HG03097 (cell line): ENCODE measurements around the gene THSD7A.

ENCODE experiments used
- ATAC-seq: cut with Tn5 transposase; IDR thresholded peaks from one replicate; pipeline ENCODE4 v1.9.1; 2021; ENCODE audit not compliant: unreplicated experiment, low FRiP score

THSD7A gene

GRCh38 chr7:11818281-11818680 lies 13.7 kb downstream of the THSD7A start:
- no peak for ATAC-seq

DNA sequence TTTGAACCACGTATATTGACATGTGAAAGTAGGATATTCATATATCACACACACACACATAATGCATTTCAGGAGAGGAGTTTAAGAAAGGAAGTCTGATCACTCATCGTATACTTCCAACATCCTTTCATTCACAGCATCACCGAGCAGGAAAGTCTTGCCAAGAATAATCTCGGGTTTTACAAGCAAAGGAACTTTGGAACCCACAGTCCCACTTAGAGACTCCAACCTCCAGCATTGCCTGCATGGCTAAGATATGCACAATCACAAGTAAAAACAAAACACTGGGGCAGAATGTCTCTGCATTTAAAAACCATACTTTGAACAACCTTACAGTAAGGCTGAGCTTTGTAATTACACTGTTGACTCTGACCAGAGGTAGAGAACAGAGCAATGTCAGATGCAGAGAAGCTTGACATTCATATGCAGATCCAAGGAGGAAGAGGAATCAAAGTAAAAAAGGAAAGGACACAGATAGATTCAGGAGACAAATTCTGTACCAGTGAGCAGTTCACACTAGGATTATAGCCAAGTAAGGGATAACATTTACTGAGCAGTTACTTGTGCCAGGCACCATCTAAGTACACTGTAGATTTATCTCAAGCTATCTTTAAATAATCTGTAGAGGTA lies 14.8 kb downstream of the THSD7A start:
- ATAC-seq: no peak

- no peak for ATAC-seq
Observed at GRCh38 chr7:11811709-11812108, 20.3 kb downstream of the THSD7A start.

GRCh38 chr7:11810043-11810625 lies 21.9 kb downstream of the THSD7A start:
- no peak for ATAC-seq

DNA sequence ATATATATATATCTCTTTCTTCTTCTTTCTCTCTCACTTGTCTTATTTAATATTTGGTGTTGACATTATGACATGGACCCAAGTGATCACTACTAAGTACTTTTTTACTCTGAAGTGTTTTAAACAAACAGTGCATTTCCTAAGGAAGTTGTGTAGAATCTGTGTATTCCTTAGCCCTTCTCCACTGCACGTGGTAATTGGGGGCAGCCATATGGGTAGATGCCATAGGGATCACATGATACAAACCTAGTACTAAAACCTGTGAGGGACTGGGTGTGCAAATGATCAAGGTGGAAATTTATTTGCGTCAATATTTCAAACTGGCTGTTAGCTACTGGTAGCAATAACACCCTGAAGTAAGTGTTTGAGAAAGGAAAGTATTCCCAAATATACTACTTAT lies 25.0 kb downstream of the THSD7A start:
- no peak for ATAC-seq

- ATAC-seq: no peak
Observed at GRCh38 chr7:11804621-11805020, 27.4 kb downstream of the THSD7A start.

DNA sequence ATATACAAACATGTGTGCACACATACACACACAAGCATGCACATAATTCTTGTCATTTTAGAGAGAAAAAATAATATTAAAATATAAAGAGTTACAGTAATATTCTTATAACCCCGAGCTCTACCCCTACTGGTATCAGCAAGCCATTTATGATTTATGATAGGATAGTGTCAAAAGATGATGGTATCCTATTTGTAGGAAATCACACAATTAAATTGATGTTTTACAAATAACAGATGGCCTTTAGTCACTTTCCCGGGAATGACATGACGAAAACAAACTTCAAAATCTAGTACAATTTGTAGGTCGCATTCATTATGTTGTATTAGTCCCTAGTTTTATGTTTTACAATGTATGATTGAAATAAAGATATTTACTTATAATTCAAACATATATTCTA lies 36.8 kb downstream of the THSD7A start:
- ATAC-seq: no peak

GRCh38 chr7:11792166-11792565 lies 39.8 kb downstream of the THSD7A start:
- no peak for ATAC-seq

GRCh38 chr7:11788568-11788967 lies 43.4 kb downstream of the THSD7A start:
- no peak for ATAC-seq

DNA sequence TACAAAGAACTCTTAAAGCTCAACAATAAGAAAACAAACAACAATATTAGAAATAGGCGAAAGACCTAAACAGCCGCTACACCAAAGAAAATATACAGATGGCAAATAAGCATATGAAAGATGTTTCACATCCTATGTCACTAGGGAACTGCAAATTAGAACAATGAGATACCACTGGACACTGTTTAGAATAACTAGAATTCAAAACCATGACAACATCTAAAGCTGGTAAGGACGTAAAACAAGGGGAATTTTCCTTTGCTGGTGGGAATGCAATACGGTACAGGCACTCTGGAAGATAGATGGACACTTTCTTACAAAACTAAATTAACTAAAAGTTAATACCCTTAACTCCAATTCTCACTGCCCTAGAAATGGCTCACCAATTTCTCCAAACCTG lies 44.5 kb downstream of the THSD7A start:
- no peak for ATAC-seq

DNA sequence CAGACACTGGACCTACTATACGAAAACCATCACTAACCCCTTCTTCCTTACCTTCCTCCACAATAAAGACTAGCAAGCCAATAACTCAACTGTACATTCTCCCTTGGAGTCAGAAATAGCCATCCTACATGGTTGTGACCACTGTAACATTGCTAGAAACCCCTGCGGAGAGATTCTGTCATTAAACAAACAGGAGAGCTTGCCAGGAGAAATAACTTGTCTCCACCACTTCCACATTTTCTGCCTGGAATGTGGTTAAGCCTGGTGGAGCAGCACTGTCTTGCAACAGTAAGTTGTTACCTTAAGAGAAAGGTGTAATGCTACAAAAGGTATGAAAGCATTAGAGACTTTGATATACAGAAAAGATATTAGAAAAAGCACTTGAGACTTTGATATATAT lies 45.8 kb downstream of the THSD7A start:
- no peak for ATAC-seq

DNA sequence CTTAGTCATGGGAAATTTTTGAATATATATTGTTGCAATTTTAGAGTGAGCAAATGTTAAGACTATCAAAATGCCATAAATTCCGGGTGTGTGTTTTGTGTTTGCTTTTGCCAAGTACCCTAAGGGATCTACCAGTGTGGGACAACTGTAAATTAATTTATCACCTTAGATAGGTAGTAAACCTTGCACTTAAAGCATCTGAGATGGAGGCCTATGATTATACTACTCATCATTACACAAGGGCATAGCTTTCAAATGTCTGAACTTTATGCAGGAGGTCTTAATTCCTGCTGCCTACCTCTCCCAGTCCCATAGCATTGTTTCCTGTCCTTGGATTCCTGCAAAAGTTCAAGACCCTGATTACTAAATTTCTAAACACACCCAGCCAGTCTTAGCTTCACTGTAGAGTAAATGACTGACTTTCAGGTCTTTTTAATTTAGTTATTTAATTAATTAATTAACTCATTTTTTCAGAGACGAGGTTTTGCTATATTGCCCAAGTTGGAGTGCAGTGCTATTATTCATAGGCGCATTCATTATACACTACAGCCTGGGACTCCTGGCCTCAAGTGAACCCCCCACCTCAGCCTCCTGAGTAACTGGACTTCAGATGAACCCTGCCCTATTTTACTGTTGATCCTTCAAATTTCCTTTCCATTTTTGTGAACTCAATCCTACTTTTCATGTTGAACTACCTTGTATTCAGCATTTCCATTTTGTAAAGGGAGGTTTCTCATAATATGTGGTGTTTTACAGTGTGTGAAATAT lies 47.0 kb downstream of the THSD7A start:
- ATAC-seq: no peak

DNA sequence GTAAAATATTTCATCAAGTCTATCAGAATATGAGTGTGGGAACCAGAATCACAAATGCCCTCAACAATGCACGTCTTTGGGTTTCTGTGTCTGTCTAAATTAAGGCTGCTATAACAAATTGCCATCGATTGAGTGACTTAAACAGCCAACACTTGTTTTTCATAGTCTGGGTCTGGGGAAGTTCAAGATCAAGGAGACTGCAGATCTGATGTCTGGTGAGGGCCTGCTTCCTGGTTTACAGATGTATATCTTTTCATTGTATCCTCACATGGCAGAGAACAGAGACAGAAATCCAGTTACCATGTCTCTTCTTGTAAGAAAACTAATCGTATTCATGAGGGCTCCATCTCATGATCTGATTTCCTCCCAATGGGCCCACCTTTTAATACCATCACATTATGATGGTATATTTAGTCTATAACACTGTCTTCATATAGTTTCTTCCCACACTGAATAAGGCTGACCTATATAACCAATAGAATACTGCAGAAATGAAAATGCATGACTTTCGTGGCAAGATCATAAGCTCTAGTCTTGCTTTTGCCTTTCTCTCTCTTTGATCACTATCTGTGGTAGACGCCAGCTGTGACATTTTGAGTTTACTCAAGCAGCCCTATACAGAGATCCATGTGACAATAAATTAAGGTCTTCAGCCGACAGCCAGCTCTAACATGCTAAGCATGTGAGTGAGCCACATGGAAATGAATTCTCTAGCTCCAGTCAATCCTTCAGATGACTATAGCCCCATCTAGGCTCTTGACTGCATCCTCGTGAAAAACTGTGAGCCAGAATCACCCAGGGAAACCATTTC lies 51.9 kb downstream of the THSD7A start:
- ATAC-seq: no peak

- ATAC-seq: no peak
Observed at GRCh38 chr7:11776039-11776438, 56.0 kb downstream of the THSD7A start.

DNA sequence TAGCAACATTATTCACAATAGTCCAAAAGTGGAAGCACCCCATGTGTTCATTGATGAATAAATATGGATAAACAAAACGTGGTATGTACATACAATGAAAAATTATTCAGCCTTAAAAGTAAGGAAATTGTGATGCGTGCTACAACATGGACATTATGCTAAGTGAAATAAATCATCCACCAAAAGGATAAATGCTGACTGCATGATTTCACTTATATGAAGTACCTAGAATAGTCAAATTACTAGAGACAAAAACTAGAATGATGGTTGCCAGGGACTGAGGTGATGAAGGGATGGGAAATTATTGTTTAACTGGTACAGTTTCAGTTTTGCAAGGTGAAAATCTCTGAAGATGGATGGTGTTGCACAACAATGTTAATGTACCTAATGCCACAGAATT lies 56.6 kb downstream of the THSD7A start:
- no peak for ATAC-seq

GRCh38 chr7:11768263-11768662 lies 63.7 kb downstream of the THSD7A start:
- no peak for ATAC-seq

- no peak for ATAC-seq
Observed at GRCh38 chr7:11767148-11767547, 64.8 kb downstream of the THSD7A start.

DNA sequence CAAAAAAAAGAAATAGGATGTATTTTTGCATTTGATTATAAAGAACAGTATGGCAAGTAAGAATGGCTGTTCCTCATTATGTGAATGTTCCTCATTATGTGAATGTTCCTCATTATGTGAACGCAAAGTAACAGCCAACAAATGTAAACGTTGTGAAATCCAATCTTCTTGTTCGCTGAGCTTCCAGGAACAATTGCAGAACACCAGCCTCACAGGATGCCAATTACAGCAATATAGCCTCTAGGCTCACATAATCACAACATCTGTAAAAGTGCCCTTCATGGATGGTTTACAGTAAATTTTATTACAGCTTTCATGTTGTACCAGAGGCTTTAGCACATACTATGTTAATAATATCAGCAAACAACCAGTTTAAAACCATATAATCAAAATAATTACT lies 71.6 kb downstream of the THSD7A start:
- ATAC-seq: no peak

DNA sequence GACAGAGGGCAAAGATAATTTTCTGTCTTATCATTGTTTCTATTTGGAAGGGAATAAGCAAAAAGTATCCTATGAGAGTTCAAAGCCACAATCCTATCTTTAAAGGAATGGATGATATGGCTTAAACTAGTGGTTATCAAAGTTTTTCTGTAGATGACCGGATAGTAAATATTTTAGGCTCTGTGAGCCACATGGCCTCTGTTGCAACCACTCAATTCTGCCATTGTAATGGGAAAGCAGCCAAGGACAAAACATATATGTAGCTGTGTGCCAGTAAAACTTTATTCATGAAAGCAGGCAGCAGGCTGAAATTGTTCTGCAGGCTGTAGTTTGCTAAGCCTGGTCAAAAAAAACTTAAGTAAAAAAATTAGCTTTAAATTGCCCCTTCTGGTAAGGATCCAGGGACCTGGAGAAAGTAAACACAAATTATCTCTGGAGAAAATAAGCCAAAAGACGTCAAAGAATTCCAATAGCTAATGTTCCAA lies 73.3 kb downstream of the THSD7A start:
- no peak for ATAC-seq

GRCh38 chr7:11757153-11757552 lies 74.8 kb downstream of the THSD7A start:
- ATAC-seq: no peak

- no peak for ATAC-seq
Observed at GRCh38 chr7:11754933-11755332, 77.1 kb downstream of the THSD7A start.
